GM21360 (cell line): ENCODE results near the gene CHRNA1.

Source experiments
- ATAC-seq: cut with Tn5 transposase; IDR thresholded peaks from one replicate; pipeline ENCODE4 v1.9.1; 2021; ENCODE audit warnings: mild to moderate bottlenecking, moderate library complexity; ENCODE audit not compliant: unreplicated experiment

CHRNA1 gene

GRCh38 chr2:174762464-174762863 lies 1.8 kb downstream of the CHRNA1 start:
- no peak for ATAC-seq

- ATAC-seq, result no peak
Observed at GRCh38 chr2:174761837-174762236, 2.4 kb downstream of the CHRNA1 start.

GRCh38 chr2:174760845-174761473 lies 3.3 kb downstream of the CHRNA1 start:
- ATAC-seq, result no peak

GRCh38 chr2:174759381-174760065 lies 4.7 kb downstream of the CHRNA1 start:
- no peak for ATAC-seq

- ATAC-seq, result no peak
Observed at GRCh38 chr2:174756743-174757142, 7.5 kb downstream of the CHRNA1 start.

DNA sequence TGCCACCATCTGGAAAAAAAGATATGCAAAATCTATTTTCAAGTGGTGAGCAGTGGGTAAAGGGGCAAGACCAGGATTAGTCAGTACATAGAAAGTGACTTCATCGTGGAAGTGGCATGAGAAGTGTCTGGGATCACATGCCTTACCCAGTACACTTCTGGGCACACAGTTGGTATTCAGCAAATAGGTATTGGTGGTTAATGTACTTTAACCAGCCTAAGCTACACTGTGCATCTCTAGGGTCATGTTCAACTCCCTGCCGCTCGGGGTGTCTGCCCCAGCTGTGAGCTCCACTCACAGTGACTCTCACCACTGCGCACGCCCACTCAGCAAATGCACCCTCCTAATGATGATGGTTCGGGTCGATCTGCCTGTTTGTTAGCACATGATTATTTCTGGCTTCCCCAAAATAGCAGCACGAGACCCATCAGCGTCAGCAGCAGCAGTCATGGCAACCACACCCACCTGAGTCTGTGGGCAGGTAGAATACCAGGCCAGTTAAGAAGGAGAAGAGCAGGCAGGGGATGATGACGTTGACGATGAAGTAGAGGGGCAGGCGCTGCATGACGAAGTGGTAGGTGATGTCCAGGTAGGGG lies 11.1 kb downstream of the CHRNA1 start:
- peak; percentile 42 for ATAC-seq

DNA sequence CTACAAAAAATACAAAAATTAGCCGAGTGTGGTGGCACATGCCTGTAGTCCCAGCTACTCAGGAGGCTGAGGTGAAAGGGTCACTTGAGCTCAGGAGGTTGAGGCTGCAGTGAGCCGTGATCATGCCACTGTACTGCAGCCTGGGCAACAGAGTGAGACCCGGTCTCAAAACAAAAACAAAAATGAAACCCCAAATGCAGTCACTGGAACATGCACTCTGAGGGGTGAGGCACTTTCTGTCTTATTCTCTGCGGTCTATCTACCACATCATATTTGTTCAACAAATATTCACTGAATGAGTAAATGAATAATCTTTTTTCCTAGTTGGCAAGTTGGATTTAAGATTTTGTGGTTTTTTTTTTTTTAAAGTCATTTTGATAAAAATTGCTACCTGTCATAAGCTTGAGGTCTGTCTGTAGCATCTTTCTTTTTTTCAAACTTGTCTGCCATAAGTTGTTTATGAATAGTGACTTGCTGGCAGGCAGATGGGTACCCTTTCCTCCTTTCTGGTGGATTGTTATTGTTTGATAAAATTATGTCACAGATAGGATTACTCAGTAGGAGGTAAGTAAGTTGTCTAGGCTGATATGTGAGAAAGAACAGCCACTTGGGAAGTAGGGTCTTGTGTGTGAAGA lies 11.8 kb downstream of the CHRNA1 start:
- ATAC-seq, result peak; percentile 64

GRCh38 chr2:174750923-174751441 lies 13.3 kb downstream of the CHRNA1 start:
- peak; percentile 39 for ATAC-seq

DNA sequence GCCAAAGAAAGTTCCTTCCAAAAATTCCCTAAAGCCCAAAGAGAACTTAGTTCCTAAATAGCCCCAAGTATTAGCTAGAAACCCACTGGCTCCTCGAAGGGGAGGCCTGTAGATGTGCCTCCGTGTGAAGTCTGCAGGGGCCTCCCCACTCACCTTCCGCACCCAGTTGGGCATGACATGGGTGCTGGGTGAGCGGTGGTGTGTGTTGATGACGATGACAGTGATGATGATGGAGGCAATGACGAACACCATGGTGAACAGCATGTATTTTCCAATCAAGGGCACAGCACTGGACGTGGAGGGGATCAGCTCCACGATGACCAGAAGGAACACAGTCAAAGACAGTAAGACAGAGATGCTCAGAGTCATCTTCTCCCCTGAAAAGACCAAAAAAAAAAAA lies 14.5 kb downstream of the CHRNA1 start:
- no peak for ATAC-seq

DNA sequence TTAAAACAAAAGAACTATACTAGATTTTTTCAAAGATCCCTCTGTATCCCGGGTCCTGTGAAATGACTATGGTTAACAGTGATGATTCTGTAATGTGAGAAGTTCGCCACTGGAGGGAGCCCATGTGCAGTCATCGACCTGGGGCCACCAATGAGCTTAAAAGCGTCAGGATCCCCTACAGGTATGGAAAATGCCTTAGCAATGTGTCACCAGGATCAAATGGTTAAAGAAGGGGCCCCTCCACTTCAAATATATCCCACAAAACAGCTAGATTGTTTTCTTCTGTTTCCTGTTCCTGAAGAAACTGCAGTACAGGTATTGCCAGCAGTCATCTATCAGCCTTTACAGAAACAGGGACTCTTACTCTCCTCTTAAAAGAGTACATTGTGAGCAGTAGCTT lies 15.3 kb downstream of the CHRNA1 start:
- ATAC-seq, result no peak

- ATAC-seq, result no peak
Observed at GRCh38 chr2:174745142-174745541, 19.1 kb downstream of the CHRNA1 start.

- no peak for ATAC-seq
Observed at GRCh38 chr2:174744111-174744510, 20.2 kb downstream of the CHRNA1 start.

DNA sequence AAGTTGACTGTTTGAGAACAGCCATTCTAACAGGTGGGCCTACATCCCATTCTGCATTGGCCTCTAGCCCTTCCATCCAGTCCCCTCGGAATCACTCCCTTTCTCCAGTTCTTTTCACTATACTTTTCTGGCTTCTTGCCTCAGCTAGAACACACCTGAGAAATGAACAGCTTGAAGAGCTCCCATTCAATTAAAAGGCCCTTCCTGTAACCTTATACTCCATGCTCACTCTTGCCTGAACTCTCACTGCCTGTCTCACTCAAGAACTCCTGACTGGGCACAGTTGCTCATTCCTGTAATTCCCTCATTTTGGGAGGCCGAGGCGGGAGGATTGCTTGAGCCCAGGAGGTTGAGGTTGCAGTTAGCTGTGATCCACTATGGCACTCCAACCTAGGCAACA lies 23.6 kb downstream of the CHRNA1 start:
- ATAC-seq, result no peak

DNA sequence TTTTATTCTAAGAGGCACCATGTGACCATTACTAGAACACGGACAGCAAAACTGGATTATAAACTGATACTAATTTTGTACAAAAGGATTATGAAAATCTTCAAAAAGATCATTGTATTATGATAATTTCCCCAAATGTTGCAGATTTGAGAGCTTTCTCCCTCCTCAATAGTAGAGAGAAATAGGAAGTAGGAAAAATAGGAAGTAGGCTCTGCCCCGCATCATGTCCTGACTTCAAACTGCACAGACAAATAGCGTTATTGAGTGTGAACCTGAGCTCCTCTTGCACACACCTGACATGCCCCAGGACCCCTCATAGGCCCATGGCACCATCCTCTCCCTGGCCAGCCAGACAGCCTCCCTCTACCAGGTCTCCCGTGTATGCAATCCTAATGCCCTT lies 25.4 kb downstream of the CHRNA1 start:
- no peak for ATAC-seq

DNA sequence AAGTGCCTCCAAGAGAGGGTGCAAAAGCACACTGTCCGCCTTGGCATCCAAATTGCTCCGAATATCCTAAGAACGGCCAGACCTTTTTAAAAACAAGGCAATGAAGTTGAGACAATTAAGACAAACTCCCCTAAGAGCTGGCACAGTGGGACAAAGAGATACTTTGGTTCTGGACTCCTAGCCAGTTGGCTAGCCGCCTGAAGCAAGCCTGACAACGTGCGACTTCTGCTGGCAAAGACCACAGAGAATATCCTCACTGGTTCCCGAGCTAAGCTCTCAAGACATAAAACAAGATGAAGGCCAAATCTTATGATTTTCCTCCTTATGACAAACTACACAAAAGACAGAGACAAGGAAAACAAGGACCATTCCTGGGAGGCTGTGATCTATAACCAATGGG lies 32.7 kb downstream of the CHRNA1 start:
- ATAC-seq, result no peak

DNA sequence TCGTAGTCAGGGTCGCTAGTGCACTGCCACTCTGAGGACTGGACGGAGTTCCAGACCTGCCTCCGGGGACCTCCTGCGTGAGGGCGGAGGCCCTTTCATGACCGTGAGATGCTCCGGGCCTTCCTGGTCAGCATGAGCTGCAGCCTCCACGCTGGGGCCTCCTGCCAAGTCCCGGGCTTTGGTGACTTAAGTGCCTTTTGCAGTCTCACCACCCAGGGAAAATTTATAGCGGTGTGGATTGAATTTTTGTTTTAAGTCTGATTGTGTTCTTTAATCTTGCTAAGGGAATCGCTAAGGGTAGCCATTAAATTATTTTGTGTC lies 33.6 kb downstream of the CHRNA1 start:
- ATAC-seq, result no peak

- ATAC-seq, result no peak
Observed at GRCh38 chr2:174729797-174730697, 34.2 kb downstream of the CHRNA1 start.

DNA sequence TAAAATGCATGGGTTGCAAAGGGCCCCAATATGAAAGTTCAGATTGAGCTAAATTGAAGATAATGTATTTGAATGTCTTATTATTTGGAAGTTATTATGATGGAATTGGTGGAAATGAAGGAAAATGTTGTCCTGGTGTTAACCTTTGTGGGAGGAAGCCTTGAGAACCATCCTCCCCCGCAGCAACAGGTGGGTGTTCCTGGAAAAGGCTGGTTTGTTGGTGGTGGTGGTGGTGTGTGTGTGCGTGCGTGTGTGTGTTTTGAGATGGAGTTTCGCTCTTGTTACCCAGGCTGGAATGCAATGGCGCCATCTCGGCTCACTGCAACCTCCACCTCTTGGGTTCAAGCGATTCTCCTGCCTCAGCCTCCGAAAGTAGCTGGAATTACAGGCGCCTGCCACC lies 36.2 kb downstream of the CHRNA1 start:
- ATAC-seq, result no peak

DNA sequence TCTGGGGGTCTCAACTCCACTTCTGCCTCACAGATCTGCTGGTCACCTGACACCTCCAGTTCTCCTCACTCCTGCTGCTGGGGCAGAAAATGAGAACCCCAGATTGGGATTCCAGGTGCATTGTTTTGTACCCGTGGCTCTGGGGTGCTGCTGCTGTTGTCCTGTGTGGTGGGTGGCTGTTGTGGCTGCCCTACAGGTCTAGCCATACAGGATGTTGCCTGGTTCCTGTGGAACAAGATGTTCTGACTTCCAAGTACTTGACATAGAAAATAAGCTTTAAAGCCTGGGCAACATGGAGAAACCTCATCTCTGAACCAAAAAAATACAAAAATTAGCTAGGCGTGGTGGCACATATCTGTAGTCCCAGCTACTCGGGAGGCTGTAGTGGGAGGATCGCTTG lies 38.1 kb downstream of the CHRNA1 start:
- ATAC-seq, result no peak

- no peak for ATAC-seq
Observed at GRCh38 chr2:174722942-174723592, 41.2 kb downstream of the CHRNA1 start.
